GM18498 (cell line): ENCODE data around the gene RPL26.

ENCODE experiments used
- ATAC-seq: cut with Tn5 transposase; IDR thresholded peaks from one replicate; pipeline ENCODE4 v1.9.1; 2021; ENCODE audit warnings: mild to moderate bottlenecking, moderate library complexity; ENCODE audit not compliant: unreplicated experiment

Gene RPL26

GRCh38 chr17:8383143-8383822, at the start of gene RPL26:
RPL26 (minus strand) TSS chr17:8383193; CDS start chr17:8382310, 883 bp downstream.
- ATAC-seq: peak; percentile 91

GRCh38 chr17:8430966-8431365, 48.0 kb upstream of the RPL26 start:
- no peak for ATAC-seq

- ATAC-seq: no peak
Observed at GRCh38 chr17:8426802-8427201, 43.8 kb upstream of the RPL26 start.

GRCh38 chr17:8426094-8426720, 43.2 kb upstream of the RPL26 start:
- ATAC-seq: no peak

GRCh38 chr17:8421571-8421970, 38.6 kb upstream of the RPL26 start:
- ATAC-seq: no peak

GRCh38 chr17:8420041-8420934, 37.3 kb upstream of the RPL26 start:
- ATAC-seq: no peak

- ATAC-seq: no peak
Observed at GRCh38 chr17:8419305-8419704, 36.3 kb upstream of the RPL26 start.

- ATAC-seq: no peak
Observed at GRCh38 chr17:8418471-8418870, 35.5 kb upstream of the RPL26 start.

- no peak for ATAC-seq
Observed at GRCh38 chr17:8417806-8418205, 34.8 kb upstream of the RPL26 start.

GRCh38 chr17:8413938-8414337, 30.9 kb upstream of the RPL26 start:
- no peak for ATAC-seq

- ATAC-seq: no peak
Observed at GRCh38 chr17:8413328-8413727, 30.3 kb upstream of the RPL26 start.

- ATAC-seq: no peak
Observed at GRCh38 chr17:8412089-8412488, 29.1 kb upstream of the RPL26 start.

GRCh38 chr17:8410883-8411238, 27.9 kb upstream of the RPL26 start:
- ATAC-seq: no peak

- ATAC-seq: no peak
Observed at GRCh38 chr17:8409966-8410882, 27.2 kb upstream of the RPL26 start.

- ATAC-seq: no peak
Observed at GRCh38 chr17:8408371-8408770, 25.4 kb upstream of the RPL26 start.

- ATAC-seq: no peak
Observed at GRCh38 chr17:8406174-8406573, 23.2 kb upstream of the RPL26 start.

- ATAC-seq: no peak
Observed at GRCh38 chr17:8405499-8406016, 22.6 kb upstream of the RPL26 start.

GRCh38 chr17:8402921-8403536, 20.0 kb upstream of the RPL26 start:
- no peak for ATAC-seq

- no peak for ATAC-seq
Observed at GRCh38 chr17:8401107-8401506, 18.1 kb upstream of the RPL26 start.

- ATAC-seq: no peak
Observed at GRCh38 chr17:8398980-8399379, 16.0 kb upstream of the RPL26 start.
